Measurements from ENCODE around the gene OSBPL7.

GRCh38 chr17:47851764-47852112 lies 30.1 kb upstream of the OSBPL7 start:
- TF ChIP-seq CTCF (IDR thresholded peaks at IDR 0.05) (no peak), POLR2AphosphoS5 (IDR thresholded peaks at IDR 0.05) (no peak)
